Body of pancreas (tissue), 4 donors: Measurements from ENCODE around the gene PCDHA13. TPM values are rescaled to one million over a fixed set of nuclear protein-coding genes. Genes with fewer than 3 reads are reported as not detected.
"Not testable (repeated sequence)": the region's sequence is repeated elsewhere in the genome, so short reads cannot be mapped to it uniquely, and the experiment has no call there.

Experiments used
- ATAC-seq: fragments of 150-250 bp; one replicate; pipeline ENCODE4 v1.9.1; 2016
- DNase-seq, 4 donors: peaks; one replicate each; pipeline ENCODE4 v3.0.0-alpha.2; 2019
- H3K27ac ChIP-seq, 4 donors: fragments of 200-600 bp; sonication (generic); 1 replicate in 3 of 4; 2 replicates in 1 of 4; pipeline versions ENCODE4 v1.5.1 to v1.6.1; 2016 to 2019; ENCODE audit warnings: mild to moderate bottlenecking in 1 of 4, mixed read lengths in 1 of 4, moderate library complexity in 1 of 4
- H3K27me3 ChIP-seq, 2 donors: fragments of 200-600 bp; sonication (generic); one replicate each; pipeline ENCODE4 v1.6.0; 2016; ENCODE audit warnings: mild to moderate bottlenecking in 1 of 2
- H3K36me3 ChIP-seq, 2 donors: fragments of 200-600 bp; sonication (generic); replicated peaks in 1 of 2; 2 replicates each; pipeline ENCODE4 v1.5.1; 2016; ENCODE audit warnings: low read depth in 2 of 2; ENCODE audit not compliant: insufficient read depth in 1 of 2
- H3K4me1 ChIP-seq: fragments of 200-600 bp; sonication (generic); one replicate; pipeline ENCODE4 v1.6.0; 2016
- H3K4me3 ChIP-seq, 2 donors: fragments of 200-600 bp; sonication (generic); 1 replicate in 1 of 2; 2 replicates in 1 of 2; pipeline ENCODE4 v1.5.1; 2016 to 2019
- H3K9me3 ChIP-seq, 3 donors: fragments of 200-600 bp; sonication (generic); 1 replicate in 2 of 3; 2 replicates in 1 of 3; pipeline ENCODE4 v1.5.1; 2016
- POLR2A ChIP-seq, 3 donors: fragments of 450-650 bp; IDR thresholded peaks; one replicate each; pipeline ENCODE4 v1.6.1; 2016; ENCODE audit warnings: antibody characterized with exemption in 3 of 3, mild to moderate bottlenecking in 2 of 3
- WGBS, 2 donors: methylation state at CpG; one replicate each; pipeline ENCODE4 v1.1.5; 2017; 5-methylcytosine and 5-hydroxymethylcytosine counted together
- intact Hi-C: fragments of 100-400 bp; cut with DNase I; formaldehyde crosslinking; loops from one replicate; pipeline ENCODE4 v1.15.1; 2023
- total RNA-seq, 2 donors: library from RNA; depleted of rRNA; stranded (reverse); fragments of >200 nt; gene quantifications; one replicate each; pipeline ENCODE4 v1.1.0, GENCODE V29; 2016
- TF ChIP-seq, protein P1 (sequence below), 7 experiments: fragments of 450-650 bp in 4 of 7; fragments of 200-600 bp in 3 of 7; sonication (generic) in 3 of 7; IDR thresholded peaks; one replicate each; pipeline ENCODE4 v1.5.1; 2016 to 2019; ENCODE audit warnings: antibody characterized with exemption in 7 of 7

Gene PCDHA13
- total RNA-seq, 2 donors from 2014 or later = 2.3 to 7.6 TPM

DNA sequence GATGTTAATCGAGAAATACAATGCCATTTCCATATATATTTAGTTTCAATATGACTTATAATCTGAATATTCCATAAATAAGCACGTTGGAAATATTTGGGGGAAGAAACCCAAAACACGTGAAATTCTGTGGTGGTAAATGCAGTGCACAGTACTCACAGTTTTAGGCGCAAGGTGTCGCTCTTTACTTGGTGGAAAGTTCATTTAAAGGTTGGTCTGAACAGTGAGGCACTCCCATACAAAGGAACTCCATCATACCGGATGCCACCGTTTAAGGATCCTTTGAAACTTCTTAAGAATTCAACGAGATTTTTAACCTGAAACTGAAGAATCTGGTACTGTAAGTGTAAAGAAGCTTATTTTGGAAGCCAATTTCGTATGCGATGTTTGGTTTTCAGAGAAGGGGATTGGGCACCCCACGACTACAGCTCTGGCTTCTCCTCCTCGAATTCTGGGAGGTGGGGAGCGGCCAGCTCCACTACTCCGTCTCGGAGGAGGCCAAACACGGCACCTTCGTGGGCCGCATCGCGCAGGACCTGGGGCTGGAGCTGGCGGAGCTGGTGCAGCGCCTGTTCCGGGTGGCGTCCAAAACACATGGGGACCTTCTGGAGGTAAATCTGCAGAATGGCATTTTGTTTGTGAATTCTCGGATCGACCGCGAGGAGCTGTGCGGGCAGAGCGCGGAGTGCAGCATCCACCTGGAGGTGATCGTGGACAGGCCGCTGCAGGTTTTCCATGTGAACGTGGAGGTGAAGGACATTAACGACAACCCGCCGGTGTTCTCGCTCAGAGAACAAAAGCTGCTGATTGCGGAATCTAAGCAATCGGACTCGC lies 13.0 kb upstream of the PCDHA13 start, which contains the start of gene PCDHA11:
Gene PCDHA11 (plus strand): TSS at position 237 of the 834 bp plus-strand sequence. CDS start 147 bp downstream, at position 384.
- peak; percentile 55 for ATAC-seq
- intact Hi-C loops = no loop called here
- 17 to 23% methylated on average over 22 to 41 of the region's 41 CpGs for WGBS, 2 donors
- no peaks in the 10 kb centered on the region for H3K36me3 ChIP-seq
- H3K27ac ChIP-seq = no peak within 1 kb of the TSS
- H3K4me1 ChIP-seq = no peaks in the 10 kb centered on the region
- H3K4me3 ChIP-seq = no peak within 1 kb of the TSS
- peaks cover 0 to 16% (median 3%) of the 10 kb centered on the region in 3 donors for H3K9me3 ChIP-seq
- TF ChIP-seq, protein P1, sequence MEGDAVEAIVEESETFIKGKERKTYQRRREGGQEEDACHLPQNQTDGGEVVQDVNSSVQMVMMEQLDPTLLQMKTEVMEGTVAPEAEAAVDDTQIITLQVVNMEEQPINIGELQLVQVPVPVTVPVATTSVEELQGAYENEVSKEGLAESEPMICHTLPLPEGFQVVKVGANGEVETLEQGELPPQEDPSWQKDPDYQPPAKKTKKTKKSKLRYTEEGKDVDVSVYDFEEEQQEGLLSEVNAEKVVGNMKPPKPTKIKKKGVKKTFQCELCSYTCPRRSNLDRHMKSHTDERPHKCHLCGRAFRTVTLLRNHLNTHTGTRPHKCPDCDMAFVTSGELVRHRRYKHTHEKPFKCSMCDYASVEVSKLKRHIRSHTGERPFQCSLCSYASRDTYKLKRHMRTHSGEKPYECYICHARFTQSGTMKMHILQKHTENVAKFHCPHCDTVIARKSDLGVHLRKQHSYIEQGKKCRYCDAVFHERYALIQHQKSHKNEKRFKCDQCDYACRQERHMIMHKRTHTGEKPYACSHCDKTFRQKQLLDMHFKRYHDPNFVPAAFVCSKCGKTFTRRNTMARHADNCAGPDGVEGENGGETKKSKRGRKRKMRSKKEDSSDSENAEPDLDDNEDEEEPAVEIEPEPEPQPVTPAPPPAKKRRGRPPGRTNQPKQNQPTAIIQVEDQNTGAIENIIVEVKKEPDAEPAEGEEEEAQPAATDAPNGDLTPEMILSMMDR (IDR thresholded peaks at IDR 0.05) = peak; percentile 8 to 55 (median 31)
- TF ChIP-seq POLR2A (IDR thresholded peaks at IDR 0.05) = no peak
- DNase-seq = peak in 3 of 4 donors; percentile 36 to 57 (median 40)
- no peaks in the 10 kb centered on the region for H3K27me3 ChIP-seq

DNA sequence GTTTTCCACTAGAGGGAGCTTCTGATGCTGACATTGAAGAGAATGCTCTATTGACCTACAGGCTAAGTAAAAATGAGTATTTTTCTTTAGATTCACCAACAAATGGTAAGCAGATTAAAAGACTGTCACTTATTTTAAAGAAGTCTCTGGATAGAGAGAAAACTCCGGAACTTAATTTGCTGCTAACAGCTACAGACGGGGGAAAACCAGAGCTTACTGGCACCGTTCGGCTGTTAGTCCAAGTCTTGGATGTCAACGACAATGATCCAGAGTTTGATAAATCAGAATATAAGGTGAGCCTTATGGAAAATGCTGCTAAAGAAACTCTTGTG lies 12.4 kb upstream of the PCDHA13 start:
- 57 to 62% methylated on average over 5 of the region's 5 CpGs for WGBS, 2 donors
- Histone ChIP-seq H3K27me3 (no peaks in the 10 kb centered on the region), H3K9me3 (peaks cover 0 to 16% (median 3%) of the 10 kb centered on the region in 3 donors), H3K4me3 (no peak overlapping the region), H3K36me3 (no peaks in the 10 kb centered on the region), H3K27ac (no peak overlapping the region), H3K4me1 (no peaks in the 10 kb centered on the region)
- DNase-seq (no peak), ATAC-seq (no peak)
- TF ChIP-seq, protein P1 (IDR thresholded peaks at IDR 0.05) = peak in 2 of 7 experiments; percentile 17 to 23
- no peak for TF ChIP-seq POLR2A (IDR thresholded peaks at IDR 0.05)
- intact Hi-C loops = no loop called here

DNA sequence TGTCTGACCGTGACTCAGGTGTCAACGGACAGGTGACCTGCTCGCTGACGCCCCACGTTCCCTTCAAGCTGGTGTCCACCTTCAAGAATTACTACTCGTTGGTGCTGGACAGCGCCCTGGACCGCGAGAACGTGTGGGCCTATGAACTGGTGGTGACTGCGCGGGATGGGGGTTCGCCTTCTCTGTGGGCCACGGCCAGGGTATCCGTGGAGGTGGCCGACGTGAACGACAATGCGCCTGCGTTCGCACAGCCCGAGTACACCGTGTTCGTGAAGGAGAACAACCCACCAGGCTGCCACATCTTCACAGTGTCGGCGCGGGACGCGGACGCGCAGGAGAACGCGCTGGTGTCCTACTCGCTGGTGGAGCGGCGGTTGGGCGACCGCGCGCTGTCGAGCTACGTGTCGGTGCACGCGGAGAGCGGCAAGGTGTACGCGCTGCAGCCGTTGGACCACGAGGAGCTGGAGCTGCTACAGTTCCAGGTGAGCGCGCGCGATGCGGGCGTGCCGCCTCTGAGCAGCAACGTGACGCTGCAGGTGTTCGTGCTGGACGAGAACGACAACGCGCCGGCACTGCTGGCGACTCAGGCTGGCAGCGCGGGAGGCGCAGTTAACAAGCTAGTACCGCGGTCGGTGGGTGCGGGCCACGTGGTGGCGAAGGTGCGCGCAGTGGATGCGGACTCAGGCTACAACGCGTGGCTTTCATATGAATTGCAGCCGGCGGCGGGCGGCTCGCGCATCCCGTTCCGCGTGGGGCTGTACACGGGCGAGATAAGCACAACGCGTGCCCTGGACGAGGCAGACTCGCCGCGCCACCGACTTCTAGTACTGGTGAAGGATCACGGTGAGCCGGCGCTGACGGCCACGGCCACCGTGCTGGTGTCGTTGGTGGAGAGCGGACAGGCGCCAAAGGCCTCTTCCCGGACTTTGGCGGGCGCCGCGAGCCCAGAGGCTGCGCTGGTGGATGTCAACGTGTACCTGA lies 11.4 kb upstream of the PCDHA13 start:
- Histone ChIP-seq H3K4me3 (no peak overlapping the region), H3K27ac (no peak overlapping the region), H3K9me3 (peaks cover 0 to 22% (median 3%) of the 10 kb centered on the region in 3 donors), H3K36me3 (no peaks in the 10 kb centered on the region), H3K27me3 (no peaks in the 10 kb centered on the region), H3K4me1 (no peaks in the 10 kb centered on the region)
- DNase-seq (no peak), ATAC-seq (no peak)
- intact Hi-C loops = no loop called here
- 42 to 76% methylated on average over 31 to 97 of the region's 114 CpGs for WGBS, 2 donors
- TF ChIP-seq POLR2A (IDR thresholded peaks at IDR 0.05) = no peak
- TF ChIP-seq, protein P1 (IDR thresholded peaks at IDR 0.05) = no peak

DNA sequence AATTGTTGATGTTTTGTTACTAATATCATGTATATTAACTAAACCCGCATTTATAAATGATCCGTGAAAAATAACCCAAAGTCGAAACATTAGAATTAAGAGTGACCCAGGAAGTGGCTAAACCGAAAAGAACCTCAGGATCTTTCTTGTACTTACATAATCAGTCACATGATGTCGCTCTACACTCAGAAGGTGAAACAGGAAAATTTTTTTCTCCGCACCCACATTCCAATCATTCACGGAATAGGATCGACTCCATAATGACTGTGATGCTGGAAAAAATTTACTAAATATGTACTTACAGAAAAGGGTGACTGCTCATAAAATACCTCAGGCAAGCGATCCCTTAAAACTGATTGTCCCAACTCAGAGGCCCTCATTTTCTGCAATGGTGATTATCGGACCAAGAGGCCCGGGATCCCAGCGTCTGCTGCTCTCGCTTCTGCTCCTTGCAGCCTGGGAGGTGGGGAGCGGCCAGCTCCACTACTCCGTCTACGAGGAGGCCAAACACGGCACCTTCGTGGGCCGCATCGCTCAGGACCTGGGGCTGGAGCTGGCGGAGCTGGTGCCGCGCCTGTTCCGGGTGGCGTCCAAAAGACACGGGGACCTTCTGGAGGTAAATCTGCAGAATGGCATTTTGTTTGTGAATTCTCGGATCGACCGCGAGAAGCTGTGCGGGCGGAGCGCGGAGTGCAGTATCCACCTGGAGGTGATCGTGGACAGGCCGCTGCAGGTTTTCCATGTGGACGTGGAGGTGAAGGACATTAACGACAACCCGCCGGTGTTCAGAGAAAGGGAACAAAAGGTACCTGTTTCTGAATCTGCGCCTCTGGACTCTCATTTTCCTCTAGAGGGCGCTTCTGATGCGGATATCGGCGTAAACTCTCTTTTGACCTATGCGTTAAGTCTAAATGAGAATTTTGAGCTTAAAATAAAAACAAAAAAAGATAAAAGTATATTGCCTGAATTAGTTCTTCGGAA lies 6.5 kb upstream of the PCDHA13 start, which contains the start of gene PCDHA12:
Gene PCDHA12 (plus strand): TSS at position 224 of the 981 bp plus-strand sequence. CDS start 165 bp downstream, at position 389.
- Histone ChIP-seq H3K4me1 (no peaks in the 10 kb centered on the region), H3K9me3 (peaks cover 0 to 36% (median 2%) of the 10 kb centered on the region in 3 donors), H3K4me3 (no peak within 1 kb of the TSS), H3K36me3 (no peaks in the 10 kb centered on the region), H3K27me3 (no peaks in the 10 kb centered on the region), H3K27ac (no peak within 1 kb of the TSS)
- WGBS, 2 donors = 14 to 15% methylated on average over 34 to 47 of the region's 47 CpGs
- ATAC-seq = peak; percentile 40
- no peak for DNase-seq
- intact Hi-C loops = no loop called here
- TF ChIP-seq POLR2A (IDR thresholded peaks at IDR 0.05) = no peak
- TF ChIP-seq, protein P1 (IDR thresholded peaks at IDR 0.05) = peak in 5 of 7 experiments; percentile 5 to 32 (median 25)

DNA sequence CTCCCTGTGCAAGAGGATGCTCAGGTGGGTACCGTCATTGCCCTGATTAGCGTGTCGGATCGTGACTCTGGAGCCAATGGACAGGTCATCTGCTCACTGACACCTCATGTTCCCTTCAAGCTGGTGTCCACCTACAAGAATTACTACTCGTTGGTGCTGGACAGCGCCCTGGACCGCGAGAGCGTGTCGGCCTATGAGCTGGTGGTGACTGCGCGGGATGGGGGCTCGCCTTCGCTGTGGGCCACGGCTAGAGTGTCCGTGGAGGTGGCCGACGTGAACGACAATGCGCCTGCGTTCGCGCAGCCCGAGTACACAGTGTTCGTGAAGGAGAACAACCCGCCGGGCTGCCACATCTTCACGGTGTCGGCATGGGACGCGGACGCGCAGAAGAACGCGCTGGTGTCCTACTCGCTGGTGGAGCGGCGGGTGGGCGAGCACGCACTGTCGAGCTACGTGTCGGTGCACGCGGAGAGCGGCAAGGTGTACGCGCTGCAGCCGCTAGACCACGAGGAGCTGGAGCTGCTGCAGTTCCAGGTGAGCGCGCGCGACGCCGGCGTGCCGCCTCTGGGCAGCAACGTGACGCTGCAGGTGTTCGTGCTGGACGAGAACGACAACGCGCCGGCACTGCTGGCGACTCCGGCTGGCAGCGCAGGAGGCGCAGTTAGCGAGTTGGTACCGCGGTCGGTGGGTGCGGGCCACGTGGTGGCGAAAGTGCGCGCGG lies 5.2 kb upstream of the PCDHA13 start:
- H3K27ac ChIP-seq, DNase-seq, H3K4me3 ChIP-seq, intact Hi-C loops, ATAC-seq, H3K36me3 ChIP-seq, H3K27me3 ChIP-seq, H3K4me1 ChIP-seq: not testable (repeated sequence)
- WGBS, 2 donors = 26 to 38% methylated on average over 14 to 71 of the region's 80 CpGs
- peaks cover 0 to 26% (median 2%) of the 10 kb centered on the region in 3 donors for H3K9me3 ChIP-seq
